DMS153 treated with DMSO at 0.1 percent for 48 hours (cell line): ENCODE measurements around the gene RASGRF1.
"Not testable (repeated sequence)": the region's sequence is repeated elsewhere in the genome, so short reads cannot be mapped to it uniquely, and the experiment has no call there.

Source experiments
- DNase-seq: peaks from one replicate; lab custom pipeline; 2025; ENCODE audit not compliant: unreplicated experiment; lab: John Stamatoyannopoulos, UW

RASGRF1 gene

GRCh38 chr15:78932258-78932808, 158.2 kb downstream of the RASGRF1 start:
- DNase-seq = no peak

DNA sequence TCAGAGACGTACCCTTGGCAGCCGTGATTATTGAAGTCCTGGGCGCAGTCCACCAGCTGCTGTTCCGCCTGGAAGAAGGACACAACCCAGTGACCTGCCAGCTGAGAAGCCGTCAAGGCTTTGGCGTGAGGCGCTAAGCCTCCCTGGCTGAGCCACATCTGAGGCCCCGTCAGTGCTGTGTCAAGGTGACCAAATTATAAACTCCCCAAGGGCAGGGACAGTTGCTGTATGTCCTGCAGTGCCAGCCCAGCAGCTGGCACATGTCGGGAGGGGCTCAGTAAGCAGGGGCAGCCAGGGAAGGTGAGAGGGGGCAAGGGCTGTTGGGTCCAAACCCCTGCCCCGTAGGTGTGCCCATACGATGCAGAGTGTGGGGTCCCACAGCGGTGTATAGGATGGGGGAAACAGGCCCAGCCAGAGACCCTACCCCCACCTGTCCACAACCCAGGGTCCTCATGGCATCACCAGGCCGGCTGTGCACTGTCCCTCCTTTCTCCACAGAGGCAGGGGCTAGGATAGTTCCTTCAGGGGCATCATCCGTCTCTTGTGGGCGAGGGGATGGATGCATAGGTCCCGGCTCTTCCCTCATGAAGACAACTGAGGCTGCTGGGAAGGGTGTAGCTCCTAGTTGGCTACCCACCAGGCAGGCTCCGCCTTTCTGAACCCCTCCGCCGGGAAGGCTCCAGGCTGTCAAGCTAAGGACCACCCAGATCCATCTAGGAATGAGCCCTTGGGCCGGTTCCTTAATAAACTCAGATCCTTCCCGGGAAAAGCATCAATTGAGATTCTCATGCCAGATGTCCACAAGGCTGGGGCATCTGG, 158.9 kb downstream of the RASGRF1 start:
- no peak for DNase-seq

- DNase-seq = no peak
Observed at GRCh38 chr15:78930577-78931388, 159.8 kb downstream of the RASGRF1 start.

- no peak for DNase-seq
Observed at GRCh38 chr15:78929536-78930264, 160.9 kb downstream of the RASGRF1 start.

DNA sequence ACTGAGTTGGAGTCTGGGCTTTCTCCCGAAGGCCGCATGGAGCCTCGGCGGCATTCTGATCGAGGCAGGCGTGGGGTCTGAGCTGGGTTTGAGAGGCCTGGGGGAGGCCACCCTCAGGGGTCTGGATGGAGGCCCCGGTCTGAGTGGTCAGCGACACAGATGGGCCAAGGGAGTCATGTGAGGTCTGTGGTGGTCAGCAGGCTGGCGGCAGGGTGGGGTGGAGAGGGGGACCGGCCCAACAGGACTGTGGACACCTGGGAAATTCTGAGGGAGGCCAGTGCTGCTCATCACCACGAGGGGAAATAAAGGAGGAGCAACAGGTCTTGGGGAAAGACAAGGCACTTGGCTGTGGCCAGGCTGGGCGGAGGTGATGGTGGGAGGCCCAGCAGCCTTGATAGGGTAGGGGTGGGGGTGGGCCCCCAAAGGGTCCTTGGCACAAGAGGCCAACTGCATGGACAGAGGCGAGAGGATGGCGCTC, 161.9 kb downstream of the RASGRF1 start:
- DNase-seq = no peak

DNA sequence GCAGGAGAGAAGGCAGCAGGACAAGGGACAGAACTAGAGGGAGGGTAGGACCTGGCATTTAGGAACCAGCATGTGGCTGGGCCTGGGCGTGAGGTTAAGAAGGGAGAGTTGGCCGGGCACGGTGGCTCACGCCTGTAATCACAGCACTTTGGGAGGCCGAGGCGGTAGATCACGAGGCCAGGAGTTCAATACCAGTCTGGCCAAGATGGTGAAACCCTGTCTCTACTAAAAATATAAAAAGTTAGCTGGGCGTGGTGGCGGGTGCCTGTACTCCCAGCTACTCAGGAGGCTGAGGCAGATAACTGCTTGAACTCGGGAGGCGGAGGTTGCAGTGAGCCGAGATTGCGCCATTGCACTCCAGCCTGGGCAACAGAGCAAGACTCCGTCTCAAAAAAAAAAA, 162.4 kb downstream of the RASGRF1 start:
- not testable (repeated sequence) for DNase-seq

GRCh38 chr15:78927077-78927790, 163.3 kb downstream of the RASGRF1 start:
- no peak for DNase-seq

- no peak for DNase-seq
Observed at GRCh38 chr15:78925956-78926743, 164.4 kb downstream of the RASGRF1 start.

- DNase-seq = no peak
Observed at GRCh38 chr15:78925076-78925624, 165.4 kb downstream of the RASGRF1 start.

- no peak for DNase-seq
Observed at GRCh38 chr15:78923480-78924360, 166.9 kb downstream of the RASGRF1 start.

DNA sequence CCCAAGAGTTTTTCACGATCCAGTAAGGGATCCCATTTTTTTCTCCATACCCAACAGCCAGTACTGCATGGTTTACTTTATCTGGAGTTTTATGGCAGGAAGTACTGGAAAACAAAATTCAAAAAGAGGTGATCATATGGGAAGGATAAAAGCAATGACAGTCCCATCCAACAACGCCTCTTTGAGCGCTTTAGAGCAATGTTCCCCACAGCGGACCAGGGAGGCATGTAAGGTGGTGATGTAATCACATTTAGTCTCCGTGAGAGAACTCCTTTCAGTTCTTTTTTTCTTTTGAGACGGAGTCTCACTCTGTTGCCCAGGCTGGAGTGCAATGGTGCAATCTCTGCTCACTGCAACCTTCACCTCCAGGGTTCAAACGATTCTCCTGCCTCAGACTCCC, 167.6 kb downstream of the RASGRF1 start:
- no peak for DNase-seq

GRCh38 chr15:78922527-78922926, 168.1 kb downstream of the RASGRF1 start:
- DNase-seq = no peak

DNA sequence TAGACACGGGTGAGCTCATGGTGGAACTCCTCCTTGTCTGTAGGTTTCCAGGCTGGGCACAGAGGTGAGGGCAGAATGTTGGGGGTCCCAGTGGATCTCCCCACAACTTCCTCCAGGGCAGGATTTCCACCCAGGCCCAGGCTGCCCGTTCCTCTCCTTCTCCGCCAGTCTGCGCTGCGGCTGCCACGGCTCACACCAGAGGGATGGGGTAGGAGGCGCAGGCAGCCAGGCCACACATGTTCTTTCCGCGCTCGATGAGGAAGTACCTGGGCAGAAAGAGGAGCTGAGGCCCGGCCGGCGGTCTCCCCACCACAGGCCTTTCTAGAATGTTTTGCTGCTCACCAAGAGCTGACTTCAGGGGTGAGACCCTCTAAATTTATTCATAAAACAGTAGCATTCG, 168.6 kb downstream of the RASGRF1 start:
- no peak for DNase-seq

DNA sequence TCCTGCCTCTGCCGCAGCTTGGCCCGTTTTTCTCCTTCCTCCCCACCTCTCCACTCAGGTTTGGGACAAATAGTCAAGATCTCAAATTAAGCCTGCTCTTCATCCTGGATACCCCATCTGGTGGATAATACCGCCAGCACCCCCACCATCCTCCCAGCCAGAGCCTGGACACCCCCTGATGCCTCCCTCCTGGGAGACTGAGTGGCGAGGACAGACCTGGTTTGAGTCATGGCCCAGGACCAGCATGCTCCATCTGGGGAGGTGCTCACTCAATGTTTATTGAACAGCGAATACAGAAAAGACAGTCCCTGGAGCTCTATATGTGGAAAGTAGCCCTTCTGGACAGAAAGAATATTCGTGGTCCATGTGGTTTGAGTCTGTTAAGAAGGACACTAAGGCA, 169.1 kb downstream of the RASGRF1 start:
- no peak for DNase-seq

DNA sequence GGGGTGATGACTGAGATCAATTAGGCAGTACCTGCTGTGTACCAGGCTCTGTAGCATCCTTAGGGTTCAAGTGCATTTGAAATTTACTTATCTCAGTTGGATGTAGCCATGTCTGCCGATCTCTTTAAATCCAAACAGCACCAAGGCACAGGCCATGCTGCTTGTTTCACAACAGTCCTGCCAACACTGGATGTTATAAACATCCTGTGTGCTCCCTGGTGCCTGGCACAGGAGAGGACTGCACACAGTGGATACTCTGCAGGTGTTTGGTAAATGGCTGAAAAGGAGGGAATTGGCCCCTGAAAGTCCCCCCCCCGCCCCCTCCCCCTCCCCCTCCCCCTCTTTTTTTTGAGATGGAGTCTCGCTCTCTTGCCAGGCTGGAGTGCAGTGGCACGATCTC, 172.7 kb downstream of the RASGRF1 start:
- DNase-seq = no peak

GRCh38 chr15:78916088-78916487, 174.5 kb downstream of the RASGRF1 start:
- DNase-seq = no peak

DNA sequence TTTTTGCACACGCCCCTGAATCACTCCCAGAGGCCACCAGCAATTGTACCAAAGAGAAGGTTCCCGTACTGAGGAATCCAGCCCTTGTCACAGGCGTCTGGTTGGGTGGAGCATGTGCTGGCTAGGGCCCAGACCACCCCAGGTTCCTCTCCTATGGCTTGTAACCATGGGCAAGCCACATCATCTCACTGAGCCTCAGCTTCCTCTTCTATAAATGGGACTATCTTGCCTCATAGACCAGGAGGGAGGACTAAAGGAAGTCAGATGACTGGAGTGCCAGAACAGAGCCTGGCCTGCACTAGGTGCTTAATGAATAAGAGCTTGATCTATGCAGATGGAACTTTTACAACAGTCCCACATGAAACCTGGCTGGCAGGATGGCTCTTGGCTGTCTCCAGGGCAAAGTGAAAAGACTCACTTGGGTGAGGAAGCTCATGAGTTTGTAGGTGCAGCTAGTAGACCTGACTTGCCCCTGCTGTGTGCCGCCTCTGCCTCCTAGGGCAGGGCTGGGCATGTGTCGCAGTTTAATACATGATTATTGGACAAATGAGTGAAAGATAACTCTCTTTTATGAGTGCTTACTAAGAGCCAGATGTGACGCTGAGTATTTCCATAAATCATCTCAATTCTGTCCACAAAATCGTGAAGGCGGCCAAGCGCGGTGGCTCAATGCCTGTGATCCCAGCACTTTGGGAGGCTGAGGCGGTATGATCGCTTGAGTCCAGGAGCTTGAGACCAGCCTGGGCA, 175.1 kb downstream of the RASGRF1 start:
- DNase-seq = no peak
